Sigmoid colon (tissue), 7 donors: ENCODE results near the gene CNOT6. TPM values are rescaled to one million over a fixed set of nuclear protein-coding genes. Genes with fewer than 3 reads are reported as not detected.

Source experiments
- DNase-seq: peaks from one replicate; pipeline ENCODE4 v3.0.0-alpha.2; 2019
- H3K27ac ChIP-seq, 4 donors: fragments of 200-600 bp; sonication (generic); one replicate each; pipeline ENCODE4 v1.5.1; 2016 to 2019; ENCODE audit warnings: mild to moderate bottlenecking in 1 of 4
- H3K27me3 ChIP-seq, 3 donors: fragments of 200-600 bp; sonication (generic); one replicate each; pipeline ENCODE4 v1.5.1; 2019; ENCODE audit warnings: mild to moderate bottlenecking in 1 of 3
- H3K36me3 ChIP-seq, 4 donors: fragments of 200-600 bp; sonication (generic); one replicate each; pipeline ENCODE4 v1.5.1; 2016 to 2019
- H3K4me1 ChIP-seq, 4 donors: fragments of 200-600 bp; sonication (generic); one replicate each; pipeline ENCODE4 v1.5.1; 2017 to 2019
- H3K4me3 ChIP-seq, 4 donors: fragments of 200-600 bp; sonication (generic); one replicate each; pipeline ENCODE4 v1.5.1; 2017 to 2019; ENCODE audit warnings: mild to moderate bottlenecking in 2 of 4, moderate library complexity in 1 of 4
- H3K9me3 ChIP-seq, 4 donors: fragments of 200-600 bp in 3 of 4; sonication (generic) in 3 of 4; one replicate each; pipeline versions ENCODE4 v1.5.1 to v1.6.1; 2013 to 2019
- CTCF ChIP-seq, 4 experiments: fragments of 450-650 bp in 3 of 4; fragments of 200-600 bp in 1 of 4; IDR thresholded peaks; one replicate each; pipeline ENCODE4 v1.5.1; 2016 to 2019; ENCODE audit warnings: antibody characterized with exemption in 4 of 4, mild to moderate bottlenecking in 3 of 4, moderate library complexity in 2 of 4
- EP300 ChIP-seq, 4 donors: sonication (generic); formaldehyde crosslinking; IDR thresholded peaks; one replicate each; pipeline ENCODE4 v1.6.1; 2017; ENCODE audit warnings: antibody characterized with exemption in 4 of 4
- POLR2A ChIP-seq, 2 donors: fragments of 450-650 bp; IDR thresholded peaks; one replicate each; pipeline ENCODE4 v1.6.1; 2016; ENCODE audit warnings: antibody characterized with exemption in 2 of 2, mild to moderate bottlenecking in 2 of 2, moderate library complexity in 2 of 2
- POLR2AphosphoS5 ChIP-seq, 4 donors: sonication (generic); formaldehyde crosslinking; IDR thresholded peaks; one replicate each; pipeline ENCODE4 v1.6.1; 2017; ENCODE audit warnings: antibody characterized with exemption in 4 of 4
- WGBS, 2 donors: extraction: QIAGEN DNeasy Blood & Tissue Kit; methylation state at CpG; one replicate each; pipeline ENCODE4 v1.1.7; 2013; 5-methylcytosine and 5-hydroxymethylcytosine counted together
- intact Hi-C: fragments of 100-400 bp; cut with DNase I; formaldehyde crosslinking; loops from one replicate; pipeline ENCODE4 v1.15.1; 2023
- polyA plus RNA-seq, 3 donors: library from polyadenylated mRNA; stranded (reverse); fragments of 200-250 nt; gene quantifications; one replicate each; pipeline ENCODE4 v1.2.3, GENCODE V29; 2013
- total RNA-seq, 4 donors: library from RNA; depleted of rRNA; stranded (reverse); fragments of >200 nt; gene quantifications; one replicate each; pipeline ENCODE4 v1.1.0, GENCODE V29; 2016
- donor health status: healthy with polysubstance abuse.
- donor health status: Bipolar disorder and iron deficiency.
- donor health status: healthy.

CNOT6 gene
- total and polyA plus RNA-seq, 7 donors = 7.2 to 21.8 (median 16.0) TPM

- no peaks in the 10 kb centered on the region for H3K36me3 ChIP-seq
- intact Hi-C loops = no loop called here
- no peak overlapping the region for H3K4me3 ChIP-seq
- TF ChIP-seq CTCF (IDR thresholded peaks at IDR 0.05) = no peak
- TF ChIP-seq POLR2AphosphoS5 (IDR thresholded peaks at IDR 0.05) = no peak
- no peak for TF ChIP-seq EP300 (IDR thresholded peaks at IDR 0.05)
- no peak for TF ChIP-seq POLR2A (IDR thresholded peaks at IDR 0.05)
- no peak overlapping the region for H3K27ac ChIP-seq
- DNase-seq = no peak
- H3K27me3 ChIP-seq = no peaks in the 10 kb centered on the region
- WGBS, 2 donors = 75 to 77% methylated on average over 7 of the region's 7 CpGs
- H3K4me1 ChIP-seq = no peaks in the 10 kb centered on the region
- H3K9me3 ChIP-seq = no peaks in the 10 kb centered on the region
These were observed 9.4 kb upstream of the CNOT6 start for GRCh38 chr5:180484813-180485212.

- Histone ChIP-seq H3K4me1 (no peaks in the 10 kb centered on the region), H3K4me3 (no peak overlapping the region), H3K27me3 (no peaks in the 10 kb centered on the region), H3K9me3 (no peaks in the 10 kb centered on the region), H3K36me3 (no peaks in the 10 kb centered on the region), H3K27ac (no peak overlapping the region)
- intact Hi-C loops = no loop called here
- no peak for DNase-seq
- no peak for TF ChIP-seq CTCF (IDR thresholded peaks at IDR 0.05)
- 95% methylated on average over 9 of the region's 9 CpGs for WGBS, 2 donors
These were observed 7.5 kb upstream of the CNOT6 start for GRCh38 chr5:180486636-180487149.

GRCh38 chr5:180487556-180487955 is 6.6 kb upstream of the CNOT6 start:
- H3K4me1 ChIP-seq = no peaks in the 10 kb centered on the region
- no peak overlapping the region for H3K4me3 ChIP-seq
- no peaks in the 10 kb centered on the region for H3K9me3 ChIP-seq
- DNase-seq = no peak
- WGBS, 2 donors = 96% methylated on average over 5 of the region's 5 CpGs
- H3K27me3 ChIP-seq = no peaks in the 10 kb centered on the region
- no peak overlapping the region for H3K27ac ChIP-seq
- intact Hi-C loops = no loop called here
- TF ChIP-seq EP300 (IDR thresholded peaks at IDR 0.05) = no peak
- no peaks in the 10 kb centered on the region for H3K36me3 ChIP-seq

GRCh38 chr5:180491496-180491895 is 2.7 kb upstream of the CNOT6 start:
- Histone ChIP-seq H3K4me1 (peaks cover 0 to 24% (median 16%) of the 10 kb centered on the region in 4 donors), H3K36me3 (no peaks in the 10 kb centered on the region), H3K27me3 (no peaks in the 10 kb centered on the region), H3K27ac (no peak overlapping the region), H3K4me3 (no peak overlapping the region), H3K9me3 (no peaks in the 10 kb centered on the region)
- intact Hi-C loops = loop anchor here (5.0 kb wide), 2 partner anchors 199 to 1864 kb away; partner anchors contain the start of genes CLK4 and MAPK9
- no peak for DNase-seq
- WGBS, 2 donors = 69 to 89% methylated on average over 7 of the region's 7 CpGs
- TF ChIP-seq EP300 (IDR thresholded peaks at IDR 0.05) = no peak
- TF ChIP-seq CTCF (IDR thresholded peaks at IDR 0.05) = no peak
- no peak for TF ChIP-seq POLR2AphosphoS5 (IDR thresholded peaks at IDR 0.05)

GRCh38 chr5:180492226-180492903 is 1.8 kb upstream of the CNOT6 start:
- H3K9me3 ChIP-seq = no peaks in the 10 kb centered on the region
- no peak overlapping the region for H3K27ac ChIP-seq
- intact Hi-C loops = loop anchor here (5.0 kb wide), 2 partner anchors 200 to 1865 kb away; partner anchors contain the start of genes CLK4 and MAPK9
- TF ChIP-seq EP300 (IDR thresholded peaks at IDR 0.05) (no peak), POLR2AphosphoS5 (IDR thresholded peaks at IDR 0.05) (no peak), POLR2A (IDR thresholded peaks at IDR 0.05) (no peak), CTCF (IDR thresholded peaks at IDR 0.05) (no peak)
- H3K36me3 ChIP-seq = no peaks in the 10 kb centered on the region
- no peaks in the 10 kb centered on the region for H3K27me3 ChIP-seq
- DNase-seq = no peak
- no peak overlapping the region for H3K4me3 ChIP-seq
- peaks cover 0 to 30% (median 24%) of the 10 kb centered on the region in 4 donors for H3K4me1 ChIP-seq
- 93% methylated on average over 11 of the region's 11 CpGs for WGBS, 2 donors
